ENCODE results near the gene BBOF1.
"Not testable (repeated sequence)": the region's sequence is repeated elsewhere in the genome, so short reads cannot be mapped to it uniquely, and the experiment has no call there.

Gene BBOF1, protein sequence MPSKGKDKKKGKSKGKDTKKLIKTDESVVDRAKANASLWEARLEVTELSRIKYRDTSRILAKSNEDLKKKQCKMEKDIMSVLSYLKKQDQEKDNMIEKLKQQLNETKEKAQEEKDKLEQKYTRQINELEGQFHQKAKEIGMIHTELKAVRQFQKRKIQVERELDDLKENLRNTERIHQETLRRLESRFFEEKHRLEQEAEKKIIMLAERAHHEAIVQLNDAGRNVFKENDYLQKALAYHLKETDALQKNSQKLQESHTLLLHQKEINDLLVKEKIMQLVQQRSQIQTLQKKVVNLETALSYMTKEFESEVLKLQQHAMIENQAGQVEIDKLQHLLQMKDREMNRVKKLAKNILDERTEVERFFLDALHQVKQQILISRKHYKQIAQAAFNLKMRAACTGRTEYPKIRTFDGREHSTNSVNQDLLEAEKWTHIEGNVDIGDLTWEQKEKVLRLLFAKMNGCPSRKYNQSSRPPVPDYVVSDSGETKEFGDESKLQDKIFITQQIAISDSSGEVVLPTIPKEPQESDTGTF

DNA sequence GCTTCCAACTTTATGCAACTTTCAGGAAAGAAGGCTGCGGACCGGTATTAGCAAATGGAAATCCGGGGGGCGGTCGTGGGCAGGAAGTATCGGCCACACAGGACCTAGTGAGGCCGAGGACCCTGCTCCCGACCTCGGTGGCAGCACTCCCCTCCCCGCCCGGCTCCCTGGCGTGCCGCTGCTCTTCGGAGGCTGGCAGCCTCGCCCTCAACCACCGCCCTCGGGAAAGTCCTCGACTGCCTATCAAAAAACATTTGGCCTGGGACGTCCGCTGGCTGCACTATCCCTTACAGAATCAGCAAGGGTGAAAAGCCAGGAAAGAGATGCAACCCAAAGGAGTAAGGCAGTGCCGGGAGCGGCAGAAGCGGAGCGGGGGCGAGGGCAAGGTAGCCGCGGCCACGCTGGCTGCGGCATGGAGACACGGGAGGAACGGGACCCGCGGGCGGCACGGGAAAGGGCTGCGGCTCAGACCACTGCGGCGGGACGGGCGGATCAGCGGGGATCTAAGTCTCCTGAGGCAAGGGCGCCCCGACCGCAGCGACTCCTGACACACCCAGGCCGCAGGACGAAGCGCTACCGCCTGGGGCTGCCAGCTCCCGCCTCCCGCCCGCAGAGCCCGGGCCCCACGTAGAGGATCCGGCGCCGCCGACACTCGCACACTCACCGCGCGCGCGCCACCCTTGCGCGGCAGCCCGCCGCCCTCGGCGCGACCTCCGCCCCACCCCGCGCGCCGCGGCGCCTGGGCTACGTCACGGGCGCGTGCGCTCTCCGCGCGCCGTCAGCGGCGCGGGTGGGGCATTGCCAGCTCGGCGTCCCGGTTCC, at the start of gene BBOF1, which contains the start of gene ENTPD5:
TSS of gene BBOF1 (plus strand) at position 764 of the 822 bp plus-strand sequence. CDS start 130 bp downstream, outside the sequence.
TSS of gene ENTPD5 (minus strand) at position 703 of the 822 bp plus-strand sequence. CDS start 31,186 bp downstream, outside the sequence.
- peaks cover 17% of the 10 kb centered on the region for H3K4me1 Mint-ChIP-seq
- DNase-seq, result peak; percentile 86
- TF ChIP-seq, protein P1, sequence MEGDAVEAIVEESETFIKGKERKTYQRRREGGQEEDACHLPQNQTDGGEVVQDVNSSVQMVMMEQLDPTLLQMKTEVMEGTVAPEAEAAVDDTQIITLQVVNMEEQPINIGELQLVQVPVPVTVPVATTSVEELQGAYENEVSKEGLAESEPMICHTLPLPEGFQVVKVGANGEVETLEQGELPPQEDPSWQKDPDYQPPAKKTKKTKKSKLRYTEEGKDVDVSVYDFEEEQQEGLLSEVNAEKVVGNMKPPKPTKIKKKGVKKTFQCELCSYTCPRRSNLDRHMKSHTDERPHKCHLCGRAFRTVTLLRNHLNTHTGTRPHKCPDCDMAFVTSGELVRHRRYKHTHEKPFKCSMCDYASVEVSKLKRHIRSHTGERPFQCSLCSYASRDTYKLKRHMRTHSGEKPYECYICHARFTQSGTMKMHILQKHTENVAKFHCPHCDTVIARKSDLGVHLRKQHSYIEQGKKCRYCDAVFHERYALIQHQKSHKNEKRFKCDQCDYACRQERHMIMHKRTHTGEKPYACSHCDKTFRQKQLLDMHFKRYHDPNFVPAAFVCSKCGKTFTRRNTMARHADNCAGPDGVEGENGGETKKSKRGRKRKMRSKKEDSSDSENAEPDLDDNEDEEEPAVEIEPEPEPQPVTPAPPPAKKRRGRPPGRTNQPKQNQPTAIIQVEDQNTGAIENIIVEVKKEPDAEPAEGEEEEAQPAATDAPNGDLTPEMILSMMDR (IDR thresholded peaks at IDR 0.05), result no peak
- no peaks in the 10 kb centered on the region for H3K27me3 Mint-ChIP-seq (ENCODE audit: low read depth, poor library complexity)
- H3K4me3 Mint-ChIP-seq, result peak within 1 kb of the TSS; percentile 92
- H3K27ac Mint-ChIP-seq, result peak within 1 kb of the TSS; percentile 89
- no peaks in the 10 kb centered on the region for H3K9me3 Mint-ChIP-seq
- H3K36me3 Mint-ChIP-seq (ENCODE audit: low read depth), result no peaks in the 10 kb centered on the region

DNA sequence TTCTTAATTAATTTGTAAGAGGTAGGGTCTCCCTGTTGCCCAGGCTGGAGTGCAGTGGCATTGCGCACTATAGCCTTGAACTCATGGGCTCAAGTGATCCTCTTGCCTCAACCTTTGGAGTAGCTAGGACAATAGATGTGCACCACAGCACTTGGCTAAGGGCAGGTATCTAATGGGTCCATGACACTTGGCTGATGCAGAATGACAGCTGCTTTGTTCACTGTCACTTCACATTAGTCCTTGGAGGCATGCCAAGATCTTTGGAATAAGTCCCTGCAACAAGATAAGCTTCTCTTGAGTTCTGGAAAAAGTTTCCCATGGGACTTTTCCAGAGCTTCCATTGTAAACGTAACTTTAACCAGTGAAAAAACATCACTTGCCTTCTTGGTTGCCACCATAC, 45.7 kb upstream of the BBOF1 start:
- Mint-ChIP-seq H3K36me3 (ENCODE audit: low read depth) (peaks cover 25% of the 10 kb centered on the region), H3K9me3 (no peaks in the 10 kb centered on the region), H3K27ac (no peak overlapping the region), H3K4me3 (no peak overlapping the region), H3K4me1 (no peaks in the 10 kb centered on the region), H3K27me3 (ENCODE audit: low read depth, poor library complexity) (no peaks in the 10 kb centered on the region)
- TF ChIP-seq, protein P1 (IDR thresholded peaks at IDR 0.05), result no peak
- DNase-seq, result no peak

DNA sequence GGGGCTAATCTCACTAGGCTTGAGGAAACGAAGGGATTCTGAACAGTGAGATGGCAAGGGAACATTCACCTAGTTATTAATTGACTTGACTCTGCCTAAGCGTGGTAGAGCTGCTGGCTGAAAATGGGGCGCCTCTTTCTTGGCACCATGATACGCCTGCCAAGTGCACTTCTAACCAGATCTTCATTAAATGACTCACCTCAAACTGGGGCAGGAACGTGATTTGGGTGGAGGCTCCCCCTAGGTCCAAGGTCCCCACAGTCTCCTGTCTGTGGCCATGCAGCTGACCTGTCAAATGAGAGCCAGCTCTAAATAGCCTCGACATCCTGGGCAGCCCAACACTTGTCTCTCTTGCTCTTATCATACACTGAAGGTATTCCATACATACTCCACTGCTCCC, 43.0 kb upstream of the BBOF1 start:
- TF ChIP-seq, protein P1 (IDR thresholded peaks at IDR 0.05), result no peak
- no peaks in the 10 kb centered on the region for H3K27me3 Mint-ChIP-seq (ENCODE audit: low read depth, poor library complexity)
- no peak overlapping the region for H3K27ac Mint-ChIP-seq
- no peaks in the 10 kb centered on the region for H3K9me3 Mint-ChIP-seq
- H3K36me3 Mint-ChIP-seq (ENCODE audit: low read depth), result peaks cover 18% of the 10 kb centered on the region
- DNase-seq, result no peak
- no peaks in the 10 kb centered on the region for H3K4me1 Mint-ChIP-seq
- H3K4me3 Mint-ChIP-seq, result no peak overlapping the region

DNA sequence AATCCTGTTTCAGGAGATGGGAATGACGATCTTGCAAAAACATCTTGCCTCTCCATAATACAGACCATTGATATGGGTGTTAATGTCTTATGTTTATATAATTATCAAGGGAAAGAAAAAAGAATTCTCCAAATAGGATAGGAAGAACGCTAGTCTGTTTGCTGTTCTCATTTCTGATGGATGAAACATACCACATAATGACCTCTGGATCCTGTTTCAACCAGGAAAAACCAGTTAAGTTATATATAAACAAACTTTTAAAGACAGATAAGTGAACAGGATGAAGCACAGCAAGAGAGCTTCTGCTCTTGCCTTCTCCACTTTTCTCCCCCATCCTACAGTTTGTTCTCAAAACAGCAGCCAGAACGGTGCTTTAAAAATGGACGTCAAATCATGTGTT, 41.3 kb upstream of the BBOF1 start:
- Mint-ChIP-seq H3K4me3 (no peak overlapping the region), H3K27me3 (ENCODE audit: low read depth, poor library complexity) (no peaks in the 10 kb centered on the region), H3K36me3 (ENCODE audit: low read depth) (peaks cover 5% of the 10 kb centered on the region)

DNA sequence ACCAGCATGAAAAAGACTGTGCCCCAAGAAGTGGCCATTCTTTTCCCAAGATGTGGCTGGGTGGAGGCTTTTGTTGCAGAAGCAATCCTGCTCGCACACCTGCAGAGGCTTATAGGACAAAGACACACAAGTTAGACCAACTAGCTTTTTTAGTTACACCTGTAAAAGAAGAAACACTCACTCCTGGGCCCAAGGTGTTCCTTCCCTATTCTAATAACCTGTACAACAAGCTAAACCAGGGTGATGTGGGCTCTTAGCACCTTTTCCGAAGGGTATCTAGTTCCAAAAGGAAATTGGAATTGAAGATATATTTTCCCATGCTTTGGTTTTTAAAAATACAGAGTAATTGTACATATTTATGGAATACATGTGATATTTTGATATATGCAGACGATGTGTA, 31.1 kb upstream of the BBOF1 start:
- H3K36me3 Mint-ChIP-seq (ENCODE audit: low read depth), result peaks cover 26% of the 10 kb centered on the region
- H3K4me1 Mint-ChIP-seq, result peaks cover 5% of the 10 kb centered on the region
- TF ChIP-seq, protein P1 (IDR thresholded peaks at IDR 0.05), result no peak
- DNase-seq, result no peak
- H3K27ac Mint-ChIP-seq, result no peak overlapping the region
- H3K4me3 Mint-ChIP-seq, result no peak overlapping the region
- no peaks in the 10 kb centered on the region for H3K9me3 Mint-ChIP-seq
- no peaks in the 10 kb centered on the region for H3K27me3 Mint-ChIP-seq (ENCODE audit: low read depth, poor library complexity)

More for the DNA sequence above, 41.3 kb upstream of the BBOF1 start:
- TF ChIP-seq, protein P1 (IDR thresholded peaks at IDR 0.05), result no peak
- Mint-ChIP-seq H3K4me1 (no peaks in the 10 kb centered on the region), H3K27ac (no peak overlapping the region), H3K9me3 (no peaks in the 10 kb centered on the region)
- DNase-seq, result no peak

DNA sequence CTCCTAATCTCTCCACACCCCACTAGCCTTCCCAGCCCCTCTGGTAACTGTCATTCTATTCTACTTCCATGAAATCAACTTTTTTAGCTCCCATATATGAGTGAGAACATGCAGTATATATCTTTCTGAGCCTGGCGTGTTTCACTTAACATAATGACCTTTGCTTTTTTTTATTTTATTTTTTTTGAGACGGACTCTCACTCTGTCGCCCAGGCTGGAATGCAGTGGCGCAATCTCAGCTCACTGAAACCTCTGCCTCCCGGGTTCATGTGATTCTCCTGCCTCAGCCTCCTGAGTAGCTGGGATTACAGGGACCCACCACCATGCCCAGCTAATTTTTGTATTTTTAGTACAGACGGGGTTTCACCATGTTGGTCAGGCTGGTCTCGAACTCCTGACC, 30.5 kb upstream of the BBOF1 start:
- DNase-seq; H3K27me3 Mint-ChIP-seq (ENCODE audit: low read depth, poor library complexity); H3K9me3 Mint-ChIP-seq; H3K27ac Mint-ChIP-seq; H3K4me3 Mint-ChIP-seq: not testable (repeated sequence)
- H3K36me3 Mint-ChIP-seq (ENCODE audit: low read depth), result peaks cover 26% of the 10 kb centered on the region
- H3K4me1 Mint-ChIP-seq, result peaks cover 10% of the 10 kb centered on the region
